GM18951 (cell line): ENCODE results near the gene POLR1E.
"Not testable (repeated sequence)": the region's sequence is repeated elsewhere in the genome, so short reads cannot be mapped to it uniquely, and the experiment has no call there.

Experiments used
- POLR2A ChIP-seq: IDR thresholded peaks from 4 replicates; pipeline ENCODE4 v1.6.1; 2011; ENCODE audit warnings: mild to moderate bottlenecking; ENCODE audit not compliant: insufficient read length, insufficient read depth; ENCODE audit errors: extremely low read depth
- in situ Hi-C: fragments of 300-500 bp; cut with MboI; formaldehyde crosslinking; loops from one replicate; pipeline ENCODE4 v1.12.0; 2022; ENCODE audit warnings: low sequenced_read_pairs, mixed read lengths, inconsistent platforms; ENCODE audit not compliant: unreplicated experiment

POLR1E gene

GRCh38 chr9:37498457-37498856 is 12.7 kb downstream of the POLR1E start:
- in situ Hi-C loops, result loop anchor here (25.0 kb wide), 1 partner anchor 239 kb away; no protein-coding TSS in a partner anchor
- no peak for TF ChIP-seq POLR2A

- no peak for TF ChIP-seq POLR2A
- in situ Hi-C loops, result loop anchor here (25.0 kb wide), 1 partner anchor 238 kb away; no protein-coding TSS in a partner anchor
Measured at GRCh38 chr9:37499297-37499696, 13.5 kb downstream of the POLR1E start.

- in situ Hi-C loops, result no loop called here
Measured at GRCh38 chr9:37501957-37502596, 16.3 kb downstream of the POLR1E start.

GRCh38 chr9:37503736-37504135 is 18.0 kb downstream of the POLR1E start:
- TF ChIP-seq POLR2A, result no peak
- in situ Hi-C loops, result no loop called here

More at GRCh38 chr9:37501957-37502596, 16.3 kb downstream of the POLR1E start:
- TF ChIP-seq POLR2A, result no peak

- in situ Hi-C loops, result no loop called here
- TF ChIP-seq POLR2A, result no peak
Measured at GRCh38 chr9:37504605-37505004, 18.9 kb downstream of the POLR1E start.

GRCh38 chr9:37507566-37508134 is 21.9 kb downstream of the POLR1E start:
- in situ Hi-C loops, result no loop called here
- no peak for TF ChIP-seq POLR2A

- TF ChIP-seq POLR2A, result no peak
- in situ Hi-C loops, result no loop called here
Measured at GRCh38 chr9:37508135-37508833, 22.5 kb downstream of the POLR1E start.

GRCh38 chr9:37508834-37509206 is 23.1 kb downstream of the POLR1E start:
- no peak for TF ChIP-seq POLR2A
- in situ Hi-C loops, result no loop called here

GRCh38 chr9:37509536-37509935 is 23.8 kb downstream of the POLR1E start:
- in situ Hi-C loops, result no loop called here
- TF ChIP-seq POLR2A, result no peak

- in situ Hi-C loops, result not testable (repeated sequence)
Measured at GRCh38 chr9:37510053-37510452, 24.3 kb downstream of the POLR1E start.

- in situ Hi-C loops, result no loop called here
- TF ChIP-seq POLR2A, result no peak
Measured at GRCh38 chr9:37511016-37512010, 25.6 kb downstream of the POLR1E start.

- no peak for TF ChIP-seq POLR2A
- in situ Hi-C loops, result no loop called here
Measured at GRCh38 chr9:37512437-37512836, 26.7 kb downstream of the POLR1E start.

- in situ Hi-C loops, result not testable (repeated sequence)
Measured at GRCh38 chr9:37514415-37514814, 28.7 kb downstream of the POLR1E start.
